H9 (cell line): ENCODE measurements around the gene GSTM1. TPM values are rescaled to one million over a fixed set of nuclear protein-coding genes. Genes with fewer than 3 reads are reported as not detected.

Source experiments
- DNase-seq: peaks from one replicate; pipeline ENCODE4 v3.0.0-alpha.2; 2017
- H2AFZ ChIP-seq: one replicate; pipeline ENCODE4 v1.6.1; 2013; ENCODE audit warnings: mild to moderate bottlenecking, low read length, control low read depth, moderate library complexity
- H2AK5ac ChIP-seq: 2 replicates; pipeline ENCODE4 v1.6.1; 2013; ENCODE audit warnings: low read length, control low read depth, mixed read lengths; ENCODE audit not compliant: insufficient read length
- H2BK120ac ChIP-seq: one replicate; pipeline ENCODE4 v1.6.1; 2013; ENCODE audit warnings: low read depth, mild to moderate bottlenecking, low read length, control low read depth, inconsistent platforms; ENCODE audit not compliant: poor library complexity, severe bottlenecking
- H2BK12ac ChIP-seq: 2 replicates; pipeline ENCODE4 v1.6.1; 2013; ENCODE audit warnings: low read length, control low read depth, mixed read lengths, low read depth; ENCODE audit not compliant: insufficient read length
- H2BK15ac ChIP-seq: 2 replicates; pipeline ENCODE4 v1.6.1; 2013; ENCODE audit warnings: low read depth, low read length, control low read depth
- H2BK20ac ChIP-seq: one replicate; pipeline ENCODE4 v1.6.1; 2013; ENCODE audit warnings: low read depth, mild to moderate bottlenecking, low read length, control low read depth, inconsistent platforms; ENCODE audit not compliant: poor library complexity, severe bottlenecking
- H2BK5ac ChIP-seq: 2 replicates; pipeline ENCODE4 v1.6.1; 2013; ENCODE audit warnings: low read length, control low read depth, mixed read lengths; ENCODE audit not compliant: insufficient read length
- H3K14ac ChIP-seq: 2 replicates; pipeline ENCODE4 v1.6.1; 2013; ENCODE audit warnings: low read length, control low read depth; ENCODE audit not compliant: insufficient read depth
- H3K18ac ChIP-seq: 2 replicates; pipeline ENCODE4 v1.6.1; 2013; ENCODE audit warnings: low read depth, mild to moderate bottlenecking, mixed read lengths, low read length, control low read depth; ENCODE audit not compliant: insufficient read length
- H3K23ac ChIP-seq: 2 replicates; pipeline ENCODE4 v1.6.1; 2013; ENCODE audit warnings: low read length, control low read depth, mixed read lengths, low read depth; ENCODE audit not compliant: insufficient read length
- H3K23me2 ChIP-seq: 2 replicates; pipeline ENCODE4 v1.6.1; 2013; ENCODE audit warnings: low read depth, mild to moderate bottlenecking, mixed read lengths, low read length, control low read depth; ENCODE audit not compliant: insufficient read length, poor library complexity, severe bottlenecking
- H3K27ac ChIP-seq: 2 replicates; pipeline ENCODE4 v1.5.1; 2013; ENCODE audit warnings: low read length, control low read depth, mixed read lengths, low read depth; ENCODE audit not compliant: insufficient read length
- H3K27me3 ChIP-seq: 2 replicates; pipeline ENCODE4 v1.6.1; 2013; ENCODE audit warnings: low read length, control low read depth, inconsistent platforms; ENCODE audit not compliant: insufficient read depth
- H3K4ac ChIP-seq: 2 replicates; pipeline ENCODE4 v1.6.1; 2013; ENCODE audit warnings: low read depth, mild to moderate bottlenecking, control low read depth, inconsistent platforms, low read length, moderate library complexity
- H3K4me1 ChIP-seq: 2 replicates; pipeline ENCODE4 v1.6.1; 2013; ENCODE audit warnings: low read length, control low read depth, inconsistent platforms; ENCODE audit not compliant: insufficient read depth
- H3K4me2 ChIP-seq: 2 replicates; pipeline ENCODE4 v1.6.1; 2013; ENCODE audit warnings: low read length, control low read depth, mixed read lengths; ENCODE audit not compliant: insufficient read length, insufficient read depth
- H3K56ac ChIP-seq: 2 replicates; pipeline ENCODE4 v1.6.1; 2013; ENCODE audit warnings: low read depth, mild to moderate bottlenecking, mixed read lengths, low read length, control low read depth; ENCODE audit not compliant: insufficient read length
- H3K79me1 ChIP-seq: 2 replicates; pipeline ENCODE4 v1.6.1; 2013; ENCODE audit warnings: low read depth, mild to moderate bottlenecking, moderate library complexity, low read length, control low read depth, inconsistent platforms; ENCODE audit not compliant: insufficient read depth, poor library complexity, severe bottlenecking
- H3K79me2 ChIP-seq: 2 replicates; pipeline ENCODE4 v1.6.1; 2013; ENCODE audit warnings: low read length, control low read depth, inconsistent platforms; ENCODE audit not compliant: insufficient read depth
- H3K9ac ChIP-seq: 2 replicates; pipeline ENCODE4 v1.6.1; 2013; ENCODE audit warnings: low read length, control low read depth, mixed read lengths; ENCODE audit not compliant: insufficient read length; ENCODE audit errors: extremely low read depth
- H3K9me3 ChIP-seq: one replicate; pipeline ENCODE4 v1.6.1; 2013; ENCODE audit warnings: low read depth, low read length, inconsistent platforms; ENCODE audit not compliant: control insufficient read depth
- H3T11ph ChIP-seq: one replicate; pipeline ENCODE4 v1.6.1; 2013; ENCODE audit warnings: mild to moderate bottlenecking, low read length, control low read depth, inconsistent platforms
- H4K20me1 ChIP-seq: one replicate; pipeline ENCODE4 v1.6.1; 2013; ENCODE audit not compliant: control insufficient read depth, insufficient read length, insufficient read depth
- H4K5ac ChIP-seq: 2 replicates; pipeline ENCODE4 v1.6.1; 2013; ENCODE audit warnings: low read depth, mild to moderate bottlenecking, mixed read lengths, low read length, control low read depth; ENCODE audit not compliant: insufficient read length
- H4K8ac ChIP-seq: replicated peaks from 2 replicates; pipeline ENCODE4 v1.6.1; 2013; ENCODE audit warnings: low read length, control low read depth, mixed read lengths, low read depth; ENCODE audit not compliant: insufficient read length
- H4K91ac ChIP-seq: 2 replicates; pipeline ENCODE4 v1.6.1; 2013; ENCODE audit warnings: low read depth, mild to moderate bottlenecking, moderate library complexity, mixed read lengths, low read length, control low read depth; ENCODE audit not compliant: insufficient read length
- H3K27ac Mint-ChIP-seq, 3 experiments: 2 replicates in 2 of 3; 3 replicates in 1 of 3; pipeline ENCODE4 v1.8.0; 2020 to 2021; ENCODE audit warnings: mixed read lengths in 3 of 3, mild to moderate bottlenecking in 1 of 3, moderate library complexity in 1 of 3
- H3K27me3 Mint-ChIP-seq: 2 replicates; pipeline ENCODE4 v1.8.0; 2021; ENCODE audit warnings: low read depth, mild to moderate bottlenecking, moderate library complexity, mixed read lengths
- H3K36me3 Mint-ChIP-seq, 3 experiments: 2 replicates in 2 of 3; 3 replicates in 1 of 3; pipeline ENCODE4 v1.8.0; 2020 to 2021; ENCODE audit warnings: low read depth in 3 of 3, mixed read lengths in 3 of 3; ENCODE audit not compliant: insufficient read depth in 1 of 3
- H3K4me1 Mint-ChIP-seq, 2 experiments: 2 replicates each; pipeline ENCODE4 v1.8.0; 2020; ENCODE audit warnings: mixed read lengths in 2 of 2
- H3K4me3 Mint-ChIP-seq, 2 experiments: 2 replicates in 1 of 2; 3 replicates in 1 of 2; pipeline ENCODE4 v1.8.0; 2020 to 2021; ENCODE audit warnings: mild to moderate bottlenecking in 2 of 2, mixed read lengths in 2 of 2, moderate library complexity in 1 of 2
- H3K9me3 Mint-ChIP-seq, 2 experiments: 2 replicates in 1 of 2; 3 replicates in 1 of 2; pipeline ENCODE4 v1.8.0; 2020; ENCODE audit warnings: mild to moderate bottlenecking in 2 of 2, mixed read lengths in 2 of 2, moderate library complexity in 1 of 2
- WGBS: extraction: QIAGEN DNeasy Blood & Tissue Kit; methylation state at CpG from one replicate; pipeline ENCODE4 v1.1.7; 2013; ENCODE audit warnings: missing lambda C conversion rate, low lambda C conversion rate, mixed read lengths; ENCODE audit not compliant: insufficient read length; ENCODE audit errors: extremely low coverage; 5-methylcytosine and 5-hydroxymethylcytosine counted together
- total RNA-seq: library from RNA; stranded (reverse); gene quantifications from 2 replicates; pipeline ENCODE4 v1.2.1, GENCODE V29; 2021
- TF ChIP-seq, protein P1 (sequence below): fragments of 200-600 bp; sonication (generic); conservative IDR thresholded peaks from 3 replicates; pipeline ENCODE4 v1.8.0; 2021; ENCODE audit warnings: antibody characterized with exemption, mild to moderate bottlenecking

Gene GSTM1
- total RNA-seq, 1 experiment from 2014 or later = 19.5 TPM

DNA sequence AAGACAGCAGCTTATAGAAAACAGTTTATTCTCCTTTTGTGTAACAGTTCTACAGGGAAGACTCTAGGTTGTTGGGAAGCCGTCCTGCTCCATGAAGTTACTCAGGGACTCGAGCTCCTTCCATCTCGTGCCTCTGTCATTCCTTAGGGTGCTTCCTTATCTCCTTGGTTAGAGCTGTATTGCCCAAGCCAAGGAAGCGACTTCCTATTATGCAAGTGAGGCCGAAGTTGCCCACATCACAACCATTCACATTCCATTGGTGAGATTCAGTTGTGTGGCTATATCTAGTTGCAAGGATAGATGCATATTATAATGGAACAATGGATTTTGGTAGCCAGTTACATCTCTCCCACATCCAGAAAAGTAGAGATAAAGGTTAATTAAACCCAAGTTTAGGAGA is 33.4 kb downstream of the GSTM1 start:
- H3K23ac ChIP-seq = no peak overlapping the region
- H3K4me1 ChIP-seq = no peaks in the 10 kb centered on the region
- Mint-ChIP-seq H3K36me3 (no peaks in the 10 kb centered on the region), H3K4me3 (no peak overlapping the region), H3K27ac (no peak overlapping the region), H3K4me1 (no peaks in the 10 kb centered on the region; a peak in 1 of 4 replicates), H3K9me3 (peaks cover 4 to 5% of the 10 kb centered on the region in 2 experiments; a peak in 3 of 5 replicates), H3K27me3 (peaks cover 5% of the 10 kb centered on the region; the same call in 1 of the 2 replicates)
- H3K27me3 ChIP-seq = no peaks in the 10 kb centered on the region; the same call in 1 of the 2 replicates
- H2BK12ac ChIP-seq = no peak overlapping the region
- H2BK5ac ChIP-seq = no peak overlapping the region
- no peaks in the 10 kb centered on the region for H4K20me1 ChIP-seq
- H3K27ac ChIP-seq = no peak overlapping the region
- no peak overlapping the region for H3K9ac ChIP-seq
- no peak overlapping the region for H3K4me2 ChIP-seq
- no peak overlapping the region for H3K14ac ChIP-seq
- H3K4ac ChIP-seq = no peak overlapping the region
- DNase-seq = no peak
- H2AK5ac ChIP-seq = no peak overlapping the region
- TF ChIP-seq, protein P1, sequence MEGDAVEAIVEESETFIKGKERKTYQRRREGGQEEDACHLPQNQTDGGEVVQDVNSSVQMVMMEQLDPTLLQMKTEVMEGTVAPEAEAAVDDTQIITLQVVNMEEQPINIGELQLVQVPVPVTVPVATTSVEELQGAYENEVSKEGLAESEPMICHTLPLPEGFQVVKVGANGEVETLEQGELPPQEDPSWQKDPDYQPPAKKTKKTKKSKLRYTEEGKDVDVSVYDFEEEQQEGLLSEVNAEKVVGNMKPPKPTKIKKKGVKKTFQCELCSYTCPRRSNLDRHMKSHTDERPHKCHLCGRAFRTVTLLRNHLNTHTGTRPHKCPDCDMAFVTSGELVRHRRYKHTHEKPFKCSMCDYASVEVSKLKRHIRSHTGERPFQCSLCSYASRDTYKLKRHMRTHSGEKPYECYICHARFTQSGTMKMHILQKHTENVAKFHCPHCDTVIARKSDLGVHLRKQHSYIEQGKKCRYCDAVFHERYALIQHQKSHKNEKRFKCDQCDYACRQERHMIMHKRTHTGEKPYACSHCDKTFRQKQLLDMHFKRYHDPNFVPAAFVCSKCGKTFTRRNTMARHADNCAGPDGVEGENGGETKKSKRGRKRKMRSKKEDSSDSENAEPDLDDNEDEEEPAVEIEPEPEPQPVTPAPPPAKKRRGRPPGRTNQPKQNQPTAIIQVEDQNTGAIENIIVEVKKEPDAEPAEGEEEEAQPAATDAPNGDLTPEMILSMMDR = no peak
- H3K56ac ChIP-seq = no peak overlapping the region
- no peak overlapping the region for H3T11ph ChIP-seq
- no peak overlapping the region for H2BK120ac ChIP-seq
- H3K79me1 ChIP-seq = no peaks in the 10 kb centered on the region
- no CpG with 5 or more reads among the region's 5 CpGs for WGBS
- H2BK20ac ChIP-seq = no peak overlapping the region
- no peak overlapping the region for H3K18ac ChIP-seq
- no peaks in the 10 kb centered on the region for H3K9me3 ChIP-seq
- H3K79me2 ChIP-seq = no peaks in the 10 kb centered on the region
- H2BK15ac ChIP-seq = no peak overlapping the region
- no peaks in the 10 kb centered on the region for H3K23me2 ChIP-seq
- no peak overlapping the region for H4K91ac ChIP-seq
- no peak overlapping the region for H2AFZ ChIP-seq
- no peak overlapping the region for H4K8ac ChIP-seq
- H4K5ac ChIP-seq = no peak overlapping the region
